ENCODE data around the gene BCO2.

The BCO2 gene

GRCh38 chr11:112248201-112248600 is 72.9 kb downstream of the BCO2 start:
- no peak for TF ChIP-seq CTCF (IDR thresholded peaks at IDR 0.05; ENCODE audit: low read depth, low read length)
- no peak overlapping the region for H3K4me3 ChIP-seq (ENCODE audit: low read depth, low read length)

- H3K4me3 ChIP-seq (ENCODE audit: low read depth, low read length): no peak overlapping the region
- TF ChIP-seq CTCF (IDR thresholded peaks at IDR 0.05; ENCODE audit: low read depth, low read length): no peak
These were observed 74.7 kb downstream of the BCO2 start for GRCh38 chr11:112249871-112250610.

- TF ChIP-seq CTCF (IDR thresholded peaks at IDR 0.05; ENCODE audit: low read depth, low read length): no peak
These were observed 78.4 kb downstream of the BCO2 start for GRCh38 chr11:112253605-112254242.

GRCh38 chr11:112255067-112255720 is 79.9 kb downstream of the BCO2 start:
- 0 out of 2 replicates have a peak overlapping the region, but pooled peaks have one; percentile 14 for H3K4me3 ChIP-seq (ENCODE audit: low read depth, low read length)
- TF ChIP-seq CTCF (IDR thresholded peaks at IDR 0.05; ENCODE audit: low read depth, low read length): no peak

More at GRCh38 chr11:112253605-112254242, 78.4 kb downstream of the BCO2 start:
- no peak overlapping the region for H3K4me3 ChIP-seq (ENCODE audit: low read depth, low read length)

- no peak within 1 kb of the TSS for H3K4me3 ChIP-seq (ENCODE audit: low read depth, low read length)
- TF ChIP-seq CTCF (IDR thresholded peaks at IDR 0.05; ENCODE audit: low read depth, low read length): no peak
These were observed 85.2 kb downstream of the BCO2 start, which contains the start of gene PLET1 for GRCh38 chr11:112260490-112260889. TSS of gene PLET1 (minus strand) at chr11:112260860. CDS start at chr11:112260589, 271 bp downstream.

GRCh38 chr11:112265659-112266409 is 90.5 kb downstream of the BCO2 start:
- H3K4me3 ChIP-seq (ENCODE audit: low read depth, low read length): no peak overlapping the region
- no peak for TF ChIP-seq CTCF (IDR thresholded peaks at IDR 0.05; ENCODE audit: low read depth, low read length)

All from WI38 (cell line).